ENCODE results near the gene CAPN12.

The CAPN12 gene

GRCh38 chr19:38709119-38709518 lies 35.2 kb downstream of the CAPN12 start:
- DNase-seq: no peak

GRCh38 chr19:38708413-38709024 lies 35.8 kb downstream of the CAPN12 start:
- no peak for DNase-seq

- no peak for DNase-seq
These were observed 36.7 kb downstream of the CAPN12 start for GRCh38 chr19:38707512-38708114.

GRCh38 chr19:38706792-38707511 lies 37.3 kb downstream of the CAPN12 start:
- DNase-seq: no peak

GRCh38 chr19:38705197-38706019 lies 38.9 kb downstream of the CAPN12 start:
- no peak for DNase-seq

- no peak for DNase-seq
These were observed 39.7 kb downstream of the CAPN12 start for GRCh38 chr19:38704488-38705026.

GRCh38 chr19:38703509-38703908 lies 40.8 kb downstream of the CAPN12 start:
- DNase-seq: no peak

GRCh38 chr19:38702278-38702677 lies 42.0 kb downstream of the CAPN12 start:
- no peak for DNase-seq

GRCh38 chr19:38701455-38702063 lies 42.7 kb downstream of the CAPN12 start:
- DNase-seq: no peak

GRCh38 chr19:38700902-38701454 lies 43.3 kb downstream of the CAPN12 start:
- no peak for DNase-seq

GRCh38 chr19:38700350-38700901 lies 43.8 kb downstream of the CAPN12 start:
- DNase-seq: no peak

- no peak for DNase-seq
These were observed 44.5 kb downstream of the CAPN12 start for GRCh38 chr19:38699647-38700349.

- no peak for DNase-seq
These were observed 45.3 kb downstream of the CAPN12 start for GRCh38 chr19:38699027-38699346.

GRCh38 chr19:38698225-38699026 lies 45.8 kb downstream of the CAPN12 start:
- no peak for DNase-seq

GRCh38 chr19:38697641-38698071 lies 46.6 kb downstream of the CAPN12 start:
- no peak for DNase-seq

GRCh38 chr19:38697197-38697596 lies 47.1 kb downstream of the CAPN12 start:
- DNase-seq: no peak

GRCh38 chr19:38696729-38697055 lies 47.6 kb downstream of the CAPN12 start:
- DNase-seq: no peak

GRCh38 chr19:38695832-38696728 lies 48.2 kb downstream of the CAPN12 start:
- no peak for DNase-seq

- no peak for DNase-seq
These were observed 49.0 kb downstream of the CAPN12 start for GRCh38 chr19:38695317-38695683.
